Suppressor macrophage treated with lipopolysaccharide for 1 hour (primary cell): ENCODE measurements around the gene GSTCD.
"Not testable (repeated sequence)": the region's sequence is repeated elsewhere in the genome, so short reads cannot be mapped to it uniquely, and the experiment has no call there.

ENCODE experiments used
- DNase-seq, 3 donors: peaks; one replicate each; pipeline ENCODE4 v3.0.0-alpha.2; 2020 to 2022

Gene GSTCD

GRCh38 chr4:105719204-105719603 lies 10.6 kb downstream of the GSTCD start:
- DNase-seq, result no peak

GRCh38 chr4:105725623-105726022 lies 17.0 kb downstream of the GSTCD start:
- no peak for DNase-seq

- DNase-seq, result not testable (repeated sequence)
Measured at GRCh38 chr4:105729895-105730294, 21.3 kb downstream of the GSTCD start.

DNA sequence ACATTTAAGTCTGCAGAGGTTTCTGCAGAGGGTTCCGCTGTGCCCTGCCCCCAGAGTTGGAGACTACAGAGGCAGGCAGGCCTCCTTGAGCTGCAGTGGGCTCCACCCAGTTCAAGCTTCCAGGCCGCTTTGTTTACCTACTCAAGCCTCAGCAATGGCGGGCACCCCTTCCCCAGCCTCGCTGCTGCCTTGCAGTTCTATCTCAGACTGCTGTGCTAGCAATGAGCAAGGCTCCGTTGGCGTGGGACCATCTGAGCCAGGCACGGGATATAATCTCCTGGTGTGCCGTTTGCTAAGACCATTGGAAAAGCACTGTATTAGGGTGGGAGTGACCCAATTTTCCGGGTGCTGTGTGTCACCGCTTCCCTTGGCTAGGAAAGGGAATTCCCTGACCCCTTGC lies 26.6 kb downstream of the GSTCD start:
- DNase-seq, result not testable (repeated sequence)

GRCh38 chr4:105741548-105741947 lies 33.0 kb downstream of the GSTCD start:
- DNase-seq, result no peak

- no peak for DNase-seq
Measured at GRCh38 chr4:105748222-105748621, 39.6 kb downstream of the GSTCD start.

GRCh38 chr4:105751718-105752299 lies 43.2 kb downstream of the GSTCD start:
- no peak for DNase-seq

DNA sequence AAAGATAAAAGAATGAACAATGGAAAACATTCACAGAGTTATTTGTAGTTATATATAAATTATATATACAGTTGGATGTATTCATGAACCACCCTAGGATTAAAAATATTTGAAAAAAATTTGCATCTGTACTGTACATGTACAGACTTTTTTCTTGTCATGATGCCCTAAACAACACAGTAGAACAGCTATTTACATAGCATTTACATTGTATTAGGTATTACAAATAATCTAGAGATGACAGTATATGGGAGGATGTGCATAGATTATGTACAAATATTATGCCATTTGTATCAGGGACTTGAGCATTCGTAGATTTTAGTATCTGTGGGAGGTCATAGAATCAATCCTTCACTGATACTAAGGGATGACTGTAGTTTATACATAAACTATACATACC lies 44.8 kb downstream of the GSTCD start:
- DNase-seq, result no peak

DNA sequence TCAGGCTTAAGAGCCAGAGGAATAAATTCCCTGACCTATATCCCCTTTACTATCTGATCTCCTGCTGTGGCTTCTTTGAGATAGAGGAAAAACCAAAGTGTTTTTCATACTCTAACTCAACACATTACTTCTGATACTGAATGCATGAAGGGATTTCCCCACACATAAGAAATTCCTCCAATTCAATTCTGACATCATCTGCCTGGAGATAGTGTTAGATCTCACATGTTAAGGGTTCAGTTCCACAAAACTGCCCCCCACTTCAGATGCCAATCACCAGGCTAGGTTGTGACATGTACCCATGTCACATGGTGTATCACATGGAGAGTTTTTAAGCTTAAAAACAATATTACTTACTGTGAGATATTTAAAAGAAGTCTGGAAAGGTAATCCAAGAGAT lies 46.8 kb downstream of the GSTCD start:
- peak; percentile 21 to 51 (median 27) for DNase-seq

DNA sequence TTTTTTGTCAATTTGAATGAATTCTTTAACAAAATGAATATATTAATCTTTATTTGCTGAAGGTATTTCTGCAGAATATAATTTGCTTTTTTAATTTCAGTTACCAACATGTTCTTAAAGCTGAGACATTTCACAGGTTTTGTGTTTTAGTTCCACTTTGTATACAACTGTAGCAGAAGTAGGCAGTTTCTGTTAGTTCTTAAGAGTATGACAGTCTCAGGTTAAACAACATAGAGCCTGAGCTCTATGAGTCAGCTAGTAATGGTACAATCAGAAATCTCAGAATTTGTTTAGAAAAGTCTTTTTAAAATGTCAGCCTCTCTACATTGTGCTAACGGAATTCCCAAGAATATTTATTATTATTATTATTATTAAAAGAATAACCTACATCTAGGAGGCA lies 50.4 kb downstream of the GSTCD start:
- no peak for DNase-seq

DNA sequence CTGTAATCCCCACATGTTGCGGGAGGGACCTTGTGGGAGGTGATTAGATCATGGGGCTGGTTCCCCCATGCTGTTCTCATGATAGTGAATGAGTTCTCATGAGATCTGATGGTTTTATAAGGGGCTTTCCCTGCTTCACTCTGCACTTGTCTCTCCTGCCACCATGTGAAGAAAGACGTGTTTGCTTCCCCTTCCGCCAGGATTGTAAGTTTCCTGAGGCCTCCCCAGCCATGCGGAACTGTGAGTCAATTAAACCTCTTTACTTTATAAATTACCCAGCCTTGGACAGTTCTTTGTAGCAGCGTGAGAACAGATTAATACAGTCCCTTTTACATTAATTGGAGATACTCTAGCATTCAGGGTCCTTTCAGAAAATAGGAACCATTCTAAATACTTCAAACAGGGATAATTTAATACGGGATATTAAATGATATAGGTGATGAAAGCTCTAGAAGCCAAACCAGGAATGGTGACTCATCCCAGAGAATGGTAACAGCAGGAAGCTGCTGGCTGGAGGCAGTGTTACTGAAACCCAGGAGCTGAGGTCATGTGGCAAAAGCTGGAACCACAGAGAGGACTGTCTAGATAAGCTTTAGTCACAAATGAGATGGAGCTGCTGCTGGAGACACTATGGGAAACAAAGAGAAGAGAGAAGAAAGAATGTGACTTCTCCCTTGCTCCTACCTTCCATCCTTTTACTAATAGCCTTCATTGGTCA lies 57.3 kb downstream of the GSTCD start:
- DNase-seq, result peak in 1 of 3 donors; percentile 3

GRCh38 chr4:105767579-105767978 lies 59.0 kb downstream of the GSTCD start:
- DNase-seq, result no peak

GRCh38 chr4:105770524-105770923 lies 61.9 kb downstream of the GSTCD start:
- not testable (repeated sequence) for DNase-seq

DNA sequence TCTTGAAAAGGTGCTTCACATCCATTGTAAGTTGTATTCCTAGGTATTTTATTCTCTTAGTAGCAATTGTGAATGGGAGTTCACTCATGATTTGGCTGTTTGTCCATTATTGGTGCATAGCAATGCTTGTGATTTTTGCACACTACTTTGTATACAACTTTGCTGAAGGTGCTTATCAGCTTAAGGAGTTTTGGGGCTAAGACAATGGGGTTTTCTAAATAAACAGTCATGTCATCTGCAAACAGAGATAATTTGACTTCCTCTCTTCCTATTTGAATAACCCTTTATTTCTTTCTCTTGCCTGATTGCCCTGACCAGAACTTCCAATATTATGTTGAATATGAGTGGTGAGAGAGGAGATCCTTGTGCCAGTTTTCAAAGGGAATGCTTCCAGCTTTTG lies 63.5 kb downstream of the GSTCD start:
- not testable (repeated sequence) for DNase-seq

GRCh38 chr4:105775760-105776415 lies 67.3 kb downstream of the GSTCD start:
- DNase-seq, result not testable (repeated sequence)

GRCh38 chr4:105780176-105780575 lies 71.6 kb downstream of the GSTCD start:
- no peak for DNase-seq

GRCh38 chr4:105784761-105785160 lies 76.2 kb downstream of the GSTCD start:
- DNase-seq, result no peak

DNA sequence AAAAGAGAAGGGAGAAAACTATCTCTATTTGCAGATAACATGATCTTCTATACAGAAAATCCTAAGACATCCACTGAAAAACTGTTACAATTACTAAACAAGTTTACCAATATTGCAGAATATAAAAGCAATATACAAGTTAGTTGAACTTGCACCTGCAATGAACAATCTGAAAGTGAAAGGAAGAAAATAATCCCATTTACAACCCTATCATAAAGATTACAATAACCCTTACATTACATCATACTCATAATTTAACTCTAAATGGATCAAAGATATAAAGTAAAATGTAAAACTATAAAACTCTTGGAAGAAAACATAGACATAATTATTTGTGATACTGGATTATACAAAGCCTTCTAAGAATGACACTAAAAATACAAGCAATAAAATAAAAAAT lies 77.2 kb downstream of the GSTCD start:
- no peak for DNase-seq

GRCh38 chr4:105786748-105787147 lies 78.2 kb downstream of the GSTCD start:
- no peak for DNase-seq

GRCh38 chr4:105797225-105797624 lies 88.6 kb downstream of the GSTCD start:
- DNase-seq, result no peak

- DNase-seq, result no peak
Measured at GRCh38 chr4:105805501-105806120, 97.0 kb downstream of the GSTCD start.

GRCh38 chr4:105807496-105807895 lies 98.9 kb downstream of the GSTCD start:
- no peak for DNase-seq

GRCh38 chr4:105808030-105808749 lies 99.6 kb downstream of the GSTCD start:
- DNase-seq, result no peak
